Ovary (tissue), 3 donors: ENCODE measurements around the gene EIF4G3.
"Not testable (repeated sequence)": the region's sequence is repeated elsewhere in the genome, so short reads cannot be mapped to it uniquely, and the experiment has no call there.

Experiments
- POLR2A ChIP-seq: fragments of 450-650 bp; IDR thresholded peaks from one replicate; pipeline ENCODE4 v1.6.1; 2017; ENCODE audit warnings: antibody characterized with exemption, mild to moderate bottlenecking, moderate library complexity
- TF ChIP-seq, protein P1 (sequence below), 3 donors: fragments of 450-650 bp in 2 of 3; fragments of 200-600 bp in 1 of 3; IDR thresholded peaks; one replicate each; pipeline versions ENCODE4 v1.5.1 to v1.8.0; 2016 to 2022; ENCODE audit warnings: antibody characterized with exemption in 3 of 3, mild to moderate bottlenecking in 1 of 3
- donor health status: DM: no; HTN: no; CAD: no.

DNA sequence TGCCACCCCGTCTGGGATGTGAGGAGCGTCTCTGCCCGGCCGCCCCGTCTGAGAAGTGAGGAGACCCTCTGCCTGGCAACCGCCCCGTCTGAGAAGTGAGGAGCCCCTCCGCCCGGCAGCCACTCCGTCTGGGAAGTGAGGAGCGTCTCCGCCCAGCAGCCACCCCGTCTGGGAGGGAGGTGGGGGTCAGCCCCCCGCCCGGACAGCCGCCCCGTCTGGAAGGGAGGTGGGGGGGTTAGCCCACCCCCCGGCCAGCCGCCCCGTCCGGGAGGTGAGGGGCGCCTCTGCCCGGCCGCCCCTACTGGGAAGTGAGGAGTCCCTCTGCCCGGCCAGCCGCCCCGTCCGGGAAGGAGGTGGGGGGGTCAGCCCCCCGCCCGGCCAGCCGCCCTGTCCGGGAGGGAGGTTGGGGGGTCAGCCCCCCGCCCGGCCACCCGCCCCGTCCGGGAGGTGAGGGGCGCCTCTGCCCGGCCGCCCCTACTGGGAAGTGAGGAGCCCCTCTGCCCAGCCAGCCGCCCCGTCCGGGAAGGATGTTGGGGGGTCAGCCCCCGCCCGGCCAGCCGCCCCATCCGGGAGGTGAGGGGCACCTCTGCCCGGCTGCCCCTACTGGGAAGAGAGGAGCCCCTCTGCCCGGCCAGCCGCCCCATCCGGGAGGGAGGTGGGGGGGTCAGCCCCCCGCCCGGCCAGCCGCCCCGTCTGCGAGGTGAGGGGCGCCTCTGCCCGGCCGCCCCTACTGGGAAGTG is 123.3 kb downstream of the EIF4G3 start:
- TF ChIP-seq, protein P1, sequence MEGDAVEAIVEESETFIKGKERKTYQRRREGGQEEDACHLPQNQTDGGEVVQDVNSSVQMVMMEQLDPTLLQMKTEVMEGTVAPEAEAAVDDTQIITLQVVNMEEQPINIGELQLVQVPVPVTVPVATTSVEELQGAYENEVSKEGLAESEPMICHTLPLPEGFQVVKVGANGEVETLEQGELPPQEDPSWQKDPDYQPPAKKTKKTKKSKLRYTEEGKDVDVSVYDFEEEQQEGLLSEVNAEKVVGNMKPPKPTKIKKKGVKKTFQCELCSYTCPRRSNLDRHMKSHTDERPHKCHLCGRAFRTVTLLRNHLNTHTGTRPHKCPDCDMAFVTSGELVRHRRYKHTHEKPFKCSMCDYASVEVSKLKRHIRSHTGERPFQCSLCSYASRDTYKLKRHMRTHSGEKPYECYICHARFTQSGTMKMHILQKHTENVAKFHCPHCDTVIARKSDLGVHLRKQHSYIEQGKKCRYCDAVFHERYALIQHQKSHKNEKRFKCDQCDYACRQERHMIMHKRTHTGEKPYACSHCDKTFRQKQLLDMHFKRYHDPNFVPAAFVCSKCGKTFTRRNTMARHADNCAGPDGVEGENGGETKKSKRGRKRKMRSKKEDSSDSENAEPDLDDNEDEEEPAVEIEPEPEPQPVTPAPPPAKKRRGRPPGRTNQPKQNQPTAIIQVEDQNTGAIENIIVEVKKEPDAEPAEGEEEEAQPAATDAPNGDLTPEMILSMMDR (IDR thresholded peaks at IDR 0.05): not testable (repeated sequence)
- TF ChIP-seq POLR2A: not testable (repeated sequence)
